ENCODE data around the gene RUNDC3A.
A peak's percentile ranks its signal among the peaks of the same experiment; 100 is the strongest.

RUNDC3A gene

DNA sequence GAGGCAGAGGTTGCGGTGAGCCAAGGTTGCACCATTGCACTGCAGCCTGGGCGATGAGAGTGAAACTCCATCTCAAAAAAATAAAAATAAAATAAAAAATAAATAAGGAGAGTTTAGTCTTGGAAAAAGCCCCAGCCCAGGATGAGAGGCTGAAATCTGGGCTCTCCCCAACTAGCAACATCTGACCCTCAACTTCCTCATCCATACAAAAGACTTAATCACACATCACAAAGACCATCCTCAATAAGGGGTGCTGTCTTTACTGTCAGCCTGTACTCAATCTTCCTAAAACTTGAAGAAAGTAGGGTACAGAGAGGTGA is 29.1 kb upstream of the RUNDC3A start:
- Mint-ChIP-seq H3K4me3 (no peak overlapping the region), H3K27ac (no peak overlapping the region)
- no peak for ATAC-seq

DNA sequence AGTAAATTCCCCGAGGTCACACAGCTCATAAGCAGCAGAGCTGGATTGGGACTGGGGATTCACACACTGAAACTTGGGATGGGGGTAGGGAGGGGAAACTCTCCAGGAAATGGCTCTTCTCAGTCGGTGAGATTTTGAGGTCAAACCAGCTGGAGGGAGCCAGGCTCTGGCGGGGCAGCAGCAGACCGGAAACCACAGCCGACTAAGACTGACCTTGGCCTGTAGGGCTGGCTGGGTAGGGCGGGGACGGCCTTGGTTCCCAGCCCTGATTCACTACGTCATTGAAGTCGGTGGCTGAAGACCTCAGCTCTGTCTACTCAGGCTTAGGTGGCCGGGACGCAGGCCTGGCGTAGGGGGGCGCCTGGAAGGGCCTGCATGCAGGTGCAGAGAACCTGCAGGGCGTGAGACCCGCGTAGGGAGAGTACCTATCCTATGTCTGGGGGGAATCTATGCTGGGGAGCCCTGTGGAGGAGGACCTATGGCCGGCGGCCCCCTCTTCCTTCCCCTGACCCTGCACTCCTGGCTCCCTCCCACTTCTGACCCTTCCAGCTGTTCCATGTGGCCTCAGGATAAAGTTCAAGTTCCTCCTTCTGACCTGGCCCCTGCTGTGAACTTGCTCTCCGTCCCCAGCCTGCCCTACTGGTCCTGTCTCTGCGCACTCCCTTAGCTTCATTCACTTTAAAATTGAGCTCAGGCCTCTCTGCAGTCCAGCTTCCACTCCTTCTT is 28.6 kb upstream of the RUNDC3A start:
- Mint-ChIP-seq H3K4me3 (no peak overlapping the region), H3K36me3 (no peaks in the 10 kb centered on the region), H3K9me3 (no peaks in the 10 kb centered on the region), H3K4me1 (peaks cover 14% of the 10 kb centered on the region), H3K27me3 (peaks cover 12% of the 10 kb centered on the region), H3K27ac (peak overlapping the region; percentile 40)
- peak; percentile 91 for ATAC-seq

More for the DNA sequence above, 29.1 kb upstream of the RUNDC3A start:
- peaks cover 14% of the 10 kb centered on the region for H3K4me1 Mint-ChIP-seq
- peaks cover 17% of the 10 kb centered on the region for H3K27me3 Mint-ChIP-seq
- H3K9me3 Mint-ChIP-seq = no peaks in the 10 kb centered on the region
- H3K36me3 Mint-ChIP-seq = no peaks in the 10 kb centered on the region

DNA sequence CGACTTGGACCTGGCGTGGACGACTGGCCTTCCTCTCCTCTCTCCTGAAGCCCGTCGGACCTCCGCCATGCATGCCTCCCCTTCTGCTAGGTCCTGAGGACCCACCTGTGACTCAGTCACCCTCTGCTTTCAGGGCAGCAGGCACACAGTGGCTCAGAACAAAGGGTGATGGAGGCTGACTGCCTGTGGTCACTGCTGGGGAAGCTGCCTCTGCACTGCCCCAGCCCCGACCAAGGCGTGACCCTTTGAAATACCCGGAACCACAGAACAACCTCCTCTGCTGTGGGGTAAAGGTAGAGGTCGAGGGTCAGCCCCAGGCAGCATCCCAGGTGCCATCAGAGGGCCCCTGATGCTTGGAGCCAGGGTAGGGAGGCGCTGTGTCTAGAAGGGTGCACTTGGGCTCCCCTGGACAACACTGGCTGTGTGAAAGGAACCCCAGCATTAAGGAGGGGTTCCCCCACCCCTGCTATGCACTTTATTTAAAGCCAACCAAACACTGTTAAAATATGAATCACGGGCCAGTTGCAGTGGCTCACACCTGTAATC is 27.9 kb upstream of the RUNDC3A start:
- peaks cover 6% of the 10 kb centered on the region for H3K27me3 Mint-ChIP-seq
- ATAC-seq = no peak
- H3K36me3 Mint-ChIP-seq = no peaks in the 10 kb centered on the region
- H3K27ac Mint-ChIP-seq = peak overlapping the region; percentile 40
- H3K4me1 Mint-ChIP-seq = peaks cover 14% of the 10 kb centered on the region
- no peaks in the 10 kb centered on the region for H3K9me3 Mint-ChIP-seq
- no peak overlapping the region for H3K4me3 Mint-ChIP-seq

DNA sequence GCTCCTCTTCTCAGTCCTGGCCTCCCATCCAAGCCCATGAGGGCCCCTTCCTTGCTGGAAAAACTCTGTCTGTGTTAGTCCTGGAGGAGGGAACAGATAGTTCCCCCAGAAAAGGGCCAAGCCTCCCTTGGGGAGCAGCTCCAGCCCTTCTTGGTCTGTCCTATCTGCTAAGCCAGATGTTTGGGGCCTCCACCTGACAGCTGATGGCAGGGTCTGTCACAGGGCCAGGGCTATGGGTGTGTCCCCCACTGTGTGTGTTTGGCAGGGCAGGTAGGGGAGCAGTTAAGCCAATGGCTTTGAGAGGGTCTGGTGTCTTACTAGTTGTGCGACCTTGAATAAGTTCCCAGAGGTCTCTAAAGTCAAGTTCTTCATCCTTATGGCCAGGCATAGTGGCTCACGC is 26.8 kb upstream of the RUNDC3A start:
- no peak for ATAC-seq
- H3K4me3 Mint-ChIP-seq = no peak overlapping the region
- H3K36me3 Mint-ChIP-seq = no peaks in the 10 kb centered on the region
- H3K27me3 Mint-ChIP-seq = peaks cover 6% of the 10 kb centered on the region
- peaks cover 14% of the 10 kb centered on the region for H3K4me1 Mint-ChIP-seq
- peak overlapping the region; percentile 35 for H3K27ac Mint-ChIP-seq
- H3K9me3 Mint-ChIP-seq = no peaks in the 10 kb centered on the region

DNA sequence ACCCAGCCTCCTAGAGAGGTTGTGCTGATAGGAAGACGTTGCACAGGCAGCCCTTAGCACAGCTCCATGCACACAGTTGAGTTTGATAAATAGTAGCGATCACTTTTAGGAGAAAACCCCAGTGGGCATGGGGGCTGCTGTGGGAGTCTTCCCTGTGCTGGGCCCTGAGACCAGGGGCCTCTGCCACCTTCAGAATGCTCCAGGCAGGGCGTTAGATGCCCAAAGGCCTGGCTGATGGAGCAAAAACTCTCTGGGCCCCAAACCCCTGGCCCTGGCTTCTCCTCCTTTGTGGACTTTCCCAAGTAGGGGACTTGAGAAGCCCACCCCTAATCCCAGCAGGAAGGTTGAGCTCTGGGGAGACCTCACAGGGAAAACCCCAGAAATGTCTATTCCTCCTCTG is 26.1 kb upstream of the RUNDC3A start:
- Mint-ChIP-seq H3K4me1 (peaks cover 14% of the 10 kb centered on the region), H3K4me3 (no peak overlapping the region), H3K27me3 (peaks cover 7% of the 10 kb centered on the region), H3K36me3 (no peaks in the 10 kb centered on the region), H3K9me3 (no peaks in the 10 kb centered on the region), H3K27ac (no peak overlapping the region)
- ATAC-seq = no peak

DNA sequence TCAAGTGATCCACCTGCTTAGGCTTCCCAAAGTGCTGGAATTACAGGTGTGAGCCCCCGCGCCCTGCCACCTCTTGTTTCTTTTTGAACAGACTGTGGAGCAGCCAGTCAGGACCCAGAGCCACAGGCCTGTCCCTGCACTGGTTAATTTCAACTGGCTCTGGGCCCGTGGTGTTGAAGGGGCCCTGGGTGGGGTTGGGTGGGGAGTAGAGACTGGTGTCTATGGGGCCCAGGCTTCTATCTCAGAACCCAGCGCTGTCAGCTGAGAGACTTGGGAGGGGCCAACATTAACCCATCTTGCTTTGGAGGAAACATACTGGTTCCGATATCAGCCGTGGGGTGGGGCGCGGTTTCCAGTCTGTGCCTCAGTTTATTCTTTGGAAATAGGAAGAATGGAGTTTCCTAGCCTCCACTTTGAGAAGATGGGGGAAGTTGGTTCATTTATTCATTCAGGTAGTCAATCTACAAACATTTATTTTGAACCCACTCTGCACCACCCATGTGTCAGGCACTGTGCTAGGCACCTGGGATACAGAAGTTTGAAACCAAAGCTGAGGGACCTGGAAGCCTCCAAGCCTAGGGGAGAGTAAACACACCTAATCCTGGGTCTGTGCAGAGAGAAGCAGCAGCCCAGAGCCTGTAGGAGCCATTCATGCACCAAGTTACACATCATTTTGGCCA is 24.9 kb upstream of the RUNDC3A start:
- no peak overlapping the region for H3K27ac Mint-ChIP-seq
- H3K27me3 Mint-ChIP-seq = peaks cover 19% of the 10 kb centered on the region
- H3K9me3 Mint-ChIP-seq = no peaks in the 10 kb centered on the region
- H3K4me3 Mint-ChIP-seq = no peak overlapping the region
- H3K4me1 Mint-ChIP-seq = peaks cover 17% of the 10 kb centered on the region
- H3K36me3 Mint-ChIP-seq = no peaks in the 10 kb centered on the region
- no peak for ATAC-seq

DNA sequence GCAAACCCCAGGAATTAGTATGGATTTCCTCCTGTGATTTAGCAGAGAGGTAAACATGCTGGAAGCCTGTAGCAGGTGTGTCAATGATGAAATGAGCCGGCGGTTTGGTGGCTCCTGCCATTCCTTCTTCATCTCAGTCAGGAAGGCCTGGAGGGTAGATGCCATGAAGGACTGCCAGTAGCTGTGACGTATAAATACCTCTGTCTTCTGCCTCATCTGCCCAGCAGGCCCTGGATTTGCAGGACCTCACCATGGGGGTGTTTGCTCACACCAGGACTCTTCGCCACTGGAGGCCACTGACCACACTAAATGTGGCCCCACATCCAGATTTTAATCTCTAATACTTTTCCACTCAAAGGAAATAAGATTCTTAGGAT is 24.4 kb upstream of the RUNDC3A start:
- Mint-ChIP-seq H3K4me1 (peaks cover 20% of the 10 kb centered on the region), H3K27me3 (peaks cover 24% of the 10 kb centered on the region), H3K9me3 (no peaks in the 10 kb centered on the region), H3K4me3 (no peak overlapping the region), H3K27ac (no peak overlapping the region), H3K36me3 (no peaks in the 10 kb centered on the region)
- no peak for ATAC-seq

DNA sequence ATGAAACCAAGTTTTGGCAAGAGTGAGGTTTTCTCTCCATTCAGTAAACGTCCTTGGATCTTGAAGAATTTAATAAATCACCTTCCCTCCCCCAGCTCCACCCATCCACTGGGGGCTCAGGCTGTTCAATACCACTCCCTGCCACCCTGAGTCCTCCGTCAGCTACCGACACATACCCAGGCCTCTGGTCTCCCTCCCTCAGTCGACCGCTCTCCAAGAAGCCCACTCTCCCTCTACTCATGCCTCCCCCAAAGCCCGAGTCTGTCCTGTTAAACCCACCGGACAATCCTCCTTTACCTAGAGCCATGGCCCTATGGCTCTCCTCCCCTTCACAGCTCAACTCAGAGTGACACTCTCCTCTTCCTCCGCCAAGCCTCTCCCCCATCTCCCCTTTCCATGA is 20.8 kb upstream of the RUNDC3A start:
- Mint-ChIP-seq H3K36me3 (no peaks in the 10 kb centered on the region), H3K4me3 (no peak overlapping the region), H3K4me1 (peaks cover 5% of the 10 kb centered on the region), H3K27me3 (peaks cover 29% of the 10 kb centered on the region), H3K9me3 (no peaks in the 10 kb centered on the region), H3K27ac (no peak overlapping the region)
- no peak for ATAC-seq

DNA sequence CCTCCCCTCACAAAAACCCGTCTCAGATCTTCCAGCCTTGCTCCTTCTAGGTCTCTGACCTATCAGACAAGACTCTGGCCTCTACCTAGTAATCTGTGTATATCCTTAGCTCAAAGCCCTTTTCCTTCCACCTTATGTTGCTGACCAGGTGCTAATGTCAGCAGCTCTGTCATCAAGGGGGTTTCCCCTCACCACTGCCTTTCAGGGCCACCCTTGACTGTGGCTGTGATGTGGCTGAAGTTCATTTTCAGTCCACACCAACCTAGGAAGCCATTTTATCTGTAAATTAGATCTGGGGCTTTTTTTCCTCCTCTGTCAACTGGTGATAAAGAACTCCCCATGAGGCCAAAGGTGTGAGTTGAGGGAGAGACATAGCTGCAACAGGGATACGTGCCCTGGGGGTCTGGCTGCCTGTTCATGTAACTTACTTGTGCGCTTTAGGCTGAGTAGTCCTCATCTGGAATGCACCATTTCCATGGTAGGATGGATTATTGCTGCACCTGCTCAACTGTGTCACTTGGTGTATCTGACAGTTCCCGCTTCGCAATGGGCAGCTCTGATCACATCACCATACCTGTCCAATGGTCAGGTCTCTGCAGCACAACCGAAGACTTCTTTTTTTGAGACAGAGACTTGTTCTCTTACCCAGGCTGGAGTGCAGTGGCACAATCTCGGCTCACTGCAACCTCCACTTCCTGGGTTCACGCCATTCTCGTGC is 14.7 kb upstream of the RUNDC3A start:
- ATAC-seq = no peak
- peaks cover under 1% of the 10 kb centered on the region for H3K4me1 Mint-ChIP-seq
- H3K27me3 Mint-ChIP-seq = peaks cover 15% of the 10 kb centered on the region
- no peaks in the 10 kb centered on the region for H3K36me3 Mint-ChIP-seq
- no peak overlapping the region for H3K4me3 Mint-ChIP-seq
- H3K9me3 Mint-ChIP-seq = no peaks in the 10 kb centered on the region
- H3K27ac Mint-ChIP-seq = no peak overlapping the region

DNA sequence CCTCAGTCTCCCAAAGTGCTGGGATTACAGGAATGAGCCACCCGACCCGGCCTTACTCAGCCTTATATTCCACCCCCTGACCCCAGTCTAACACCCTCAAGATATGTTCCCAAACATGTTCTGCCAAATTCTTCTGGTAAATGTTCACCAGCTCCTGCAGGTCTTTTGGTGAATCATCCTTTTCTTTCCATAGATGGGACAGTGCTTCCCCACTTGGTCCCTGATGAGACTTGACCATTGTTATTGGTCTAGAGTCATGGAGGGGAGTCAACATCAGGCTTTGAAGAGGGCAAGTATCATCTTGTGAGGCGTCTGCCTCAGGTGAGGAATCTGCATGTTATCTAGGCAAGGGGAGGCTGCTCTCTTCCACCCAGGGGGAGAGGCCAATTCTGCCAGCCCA is 10.4 kb upstream of the RUNDC3A start:
- no peak for ATAC-seq
- no peaks in the 10 kb centered on the region for H3K36me3 Mint-ChIP-seq
- H3K27ac Mint-ChIP-seq = no peak overlapping the region
- no peaks in the 10 kb centered on the region for H3K9me3 Mint-ChIP-seq
- H3K27me3 Mint-ChIP-seq = peaks cover 17% of the 10 kb centered on the region
- H3K4me3 Mint-ChIP-seq = no peak overlapping the region
- H3K4me1 Mint-ChIP-seq = no peaks in the 10 kb centered on the region

DNA sequence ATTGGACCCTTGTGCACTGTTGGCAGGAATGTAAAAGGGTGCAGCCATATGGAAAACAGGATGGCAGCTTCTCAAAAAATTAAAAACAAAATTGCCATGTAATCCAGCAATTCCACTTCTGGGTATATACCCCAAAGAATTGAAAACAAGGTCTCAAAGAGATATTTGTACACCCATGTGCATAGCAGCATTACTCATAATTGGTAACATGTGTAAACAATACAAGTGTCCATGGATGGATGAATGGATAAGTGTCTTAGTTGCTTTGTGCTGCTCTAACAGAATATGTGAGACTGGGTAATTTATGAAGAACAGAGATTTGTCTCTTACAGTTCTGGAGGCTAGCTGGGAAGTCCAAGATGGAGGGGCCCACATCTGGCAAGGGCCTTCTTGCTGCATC is 3.8 kb upstream of the RUNDC3A start:
- Mint-ChIP-seq H3K4me1 (peaks cover 13% of the 10 kb centered on the region), H3K27me3 (peaks cover 54% of the 10 kb centered on the region), H3K4me3 (no peak overlapping the region), H3K9me3 (no peaks in the 10 kb centered on the region), H3K27ac (no peak overlapping the region), H3K36me3 (no peaks in the 10 kb centered on the region)
- no peak for ATAC-seq

DNA sequence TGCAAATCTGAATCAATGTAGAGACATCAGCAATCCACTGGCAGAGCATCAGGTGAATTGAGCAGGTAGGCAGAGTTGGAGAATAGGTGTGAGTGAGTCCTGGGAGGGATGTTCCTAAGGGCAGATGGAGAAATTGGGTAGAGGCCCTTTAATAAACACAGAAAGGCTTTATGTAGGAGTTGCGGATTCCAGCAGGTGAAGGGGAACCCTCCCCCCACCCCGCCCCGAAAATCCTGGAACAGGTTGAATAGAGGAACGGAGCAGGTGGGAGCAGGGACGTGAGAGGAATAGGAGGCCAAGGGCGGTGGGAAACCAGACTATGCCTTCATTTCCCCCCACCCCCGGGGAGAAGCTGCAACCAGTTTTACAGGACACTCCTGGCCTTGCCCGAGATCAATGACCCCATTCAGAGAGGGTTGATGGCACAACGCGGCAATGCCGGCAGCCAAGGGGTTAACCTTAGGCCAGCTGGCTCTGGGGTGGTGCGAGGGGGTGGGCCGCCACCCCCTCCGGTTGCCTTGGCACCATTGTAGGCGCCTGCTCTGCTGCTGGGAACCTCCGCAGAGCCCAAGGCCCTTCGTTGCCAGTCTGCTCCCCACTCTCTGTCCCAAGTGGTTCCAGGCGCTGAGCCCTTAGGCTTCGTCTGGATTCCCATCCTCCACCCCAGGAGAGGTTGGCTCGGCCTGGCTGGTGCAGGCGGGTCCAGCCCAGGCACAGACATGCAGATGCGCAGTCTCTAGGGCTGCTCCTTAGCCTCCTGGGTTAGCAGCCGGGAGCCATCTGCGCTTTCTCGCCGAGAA is 814 bp upstream of the RUNDC3A start:
- Mint-ChIP-seq H3K9me3 (no peaks in the 10 kb centered on the region), H3K4me3 (peak overlapping the region; percentile 32), H3K27me3 (peaks cover 57% of the 10 kb centered on the region), H3K4me1 (peaks cover 22% of the 10 kb centered on the region), H3K27ac (no peak overlapping the region), H3K36me3 (no peaks in the 10 kb centered on the region)
- peak; percentile 6 for ATAC-seq

DNA sequence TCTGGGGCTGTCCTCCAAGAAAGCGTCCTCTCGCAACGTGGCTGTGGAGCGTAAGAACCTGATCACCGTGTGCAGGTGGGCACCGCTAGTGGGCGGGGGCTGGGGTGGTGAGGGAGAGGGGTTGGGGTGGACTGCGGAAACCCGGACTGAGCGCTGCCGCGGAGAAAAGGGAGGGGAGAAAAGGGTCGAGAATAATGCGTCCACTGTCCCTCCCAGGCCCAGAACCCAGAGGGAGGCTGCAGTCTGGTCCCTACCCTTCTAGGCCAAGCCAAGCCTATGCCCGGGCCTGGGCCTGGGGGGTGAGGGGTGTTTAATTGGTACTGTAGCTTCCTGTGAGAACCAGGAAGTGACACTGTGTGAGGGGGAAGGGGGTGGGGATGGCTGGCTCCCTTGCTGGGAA is 464 bp downstream of the RUNDC3A start:
- no peaks in the 10 kb centered on the region for H3K36me3 Mint-ChIP-seq
- H3K27ac Mint-ChIP-seq = no peak overlapping the region
- peak; percentile 6 for ATAC-seq
- no peaks in the 10 kb centered on the region for H3K9me3 Mint-ChIP-seq
- H3K4me3 Mint-ChIP-seq = peak overlapping the region; percentile 7
- peaks cover 22% of the 10 kb centered on the region for H3K4me1 Mint-ChIP-seq
- H3K27me3 Mint-ChIP-seq = peaks cover 65% of the 10 kb centered on the region

DNA sequence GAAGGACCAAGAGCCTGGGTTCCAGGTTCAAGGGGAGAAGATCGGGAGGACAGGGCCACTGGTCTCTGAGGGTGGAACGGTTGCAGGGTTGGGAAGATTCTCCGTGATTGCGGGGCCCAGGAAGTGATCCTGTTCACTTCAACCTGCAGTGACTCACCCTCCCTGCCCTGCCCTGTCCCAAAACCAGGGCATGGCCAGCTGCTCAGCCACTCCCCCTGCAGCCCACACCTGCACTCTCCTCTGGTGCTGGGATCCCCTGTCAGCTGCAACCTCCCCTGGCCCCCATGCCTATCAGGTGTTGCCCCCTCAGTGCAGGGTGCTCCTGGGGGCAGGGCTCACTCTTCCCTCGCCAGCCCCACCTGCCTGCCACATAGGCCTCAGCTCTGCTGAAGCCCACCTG is 1.1 kb downstream of the RUNDC3A start:
- no peaks in the 10 kb centered on the region for H3K36me3 Mint-ChIP-seq
- peak overlapping the region; percentile 37 for H3K4me3 Mint-ChIP-seq
- no peaks in the 10 kb centered on the region for H3K9me3 Mint-ChIP-seq
- peaks cover 65% of the 10 kb centered on the region for H3K27me3 Mint-ChIP-seq
- H3K4me1 Mint-ChIP-seq = peaks cover 22% of the 10 kb centered on the region
- no peak for ATAC-seq
- H3K27ac Mint-ChIP-seq = no peak overlapping the region

DNA sequence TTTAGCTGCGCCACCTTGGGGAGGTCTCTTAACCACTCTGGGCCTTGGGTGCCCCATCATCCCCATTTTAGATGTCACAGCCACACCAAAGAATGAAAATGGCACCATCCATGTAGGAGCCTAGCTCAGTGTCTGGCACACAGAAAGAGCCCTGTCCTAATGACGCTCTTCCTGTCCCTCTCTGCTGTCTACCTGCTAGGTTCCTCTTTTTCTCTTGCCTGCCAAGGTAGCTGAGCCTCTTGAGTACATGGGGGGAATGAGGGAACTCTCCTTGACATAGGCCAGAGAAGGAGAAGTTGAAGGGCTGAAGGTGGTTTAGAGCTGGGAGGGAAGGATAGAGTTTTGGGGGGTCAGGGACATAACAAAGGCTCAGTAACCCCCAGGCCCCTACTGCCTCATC is 1.8 kb downstream of the RUNDC3A start:
- Mint-ChIP-seq H3K27ac (no peak overlapping the region), H3K9me3 (no peaks in the 10 kb centered on the region), H3K27me3 (peaks cover 58% of the 10 kb centered on the region), H3K4me1 (peaks cover 22% of the 10 kb centered on the region), H3K36me3 (no peaks in the 10 kb centered on the region), H3K4me3 (no peak overlapping the region)
- ATAC-seq = no peak

Data from stimulated activated memory B cell treated with anti-CD40 and anti-IgM and Interleukin-4, amounts not matched to agents 10 μg/mL and 1 μg/mL and 100 μg/mL, for 72 hours (primary cell).